Measurements from ENCODE around the gene CCNA2. TPM values are rescaled to one million over a fixed set of nuclear protein-coding genes. Genes with fewer than 3 reads are reported as not detected.

CCNA2 gene
- total RNA-seq, 2 experiments from 2014 or later = 91.2 to 92.3 TPM

DNA sequence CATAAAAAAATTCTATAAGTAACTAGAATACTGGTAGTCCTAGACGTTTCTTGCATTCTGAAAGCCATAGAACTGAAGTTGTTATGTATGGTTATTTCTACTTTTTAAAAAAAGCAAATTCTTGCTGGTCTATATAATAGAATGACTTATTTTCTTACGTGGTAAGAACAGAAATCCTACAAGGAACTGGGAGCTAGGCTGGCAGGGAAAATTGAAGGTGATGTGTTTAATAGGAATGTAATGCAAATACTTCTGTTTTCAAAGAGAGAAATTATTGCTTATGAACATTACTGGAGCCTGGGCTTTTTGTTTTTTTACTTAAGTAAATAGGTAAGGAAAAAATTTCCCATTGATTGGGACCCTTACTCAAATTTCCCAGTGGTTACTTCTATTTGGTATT, 8.9 kb downstream of the CCNA2 start:
- CTCF ChIA-PET = no interaction called here
- POLR2A ChIA-PET = no interaction called here

DNA sequence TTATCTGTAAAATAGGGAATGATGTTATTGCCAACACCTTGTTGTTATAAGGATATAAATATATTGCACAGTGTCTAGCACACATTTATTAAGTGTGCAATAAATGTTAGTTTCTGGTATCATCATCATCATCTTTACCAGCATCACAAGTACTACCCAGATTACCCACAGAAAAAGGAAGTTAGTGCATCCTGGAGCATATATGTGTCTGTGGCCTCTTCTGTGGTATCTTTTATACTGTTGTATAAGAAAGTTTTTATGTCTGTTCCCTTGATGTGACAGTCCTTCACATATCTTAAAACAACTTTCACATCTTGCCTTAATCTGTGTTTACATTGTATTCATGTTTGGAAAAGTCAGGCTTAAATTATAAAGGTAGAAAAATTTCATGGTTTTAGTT, 12.6 kb downstream of the CCNA2 start:
- POLR2A ChIA-PET = no interaction called here
- CTCF ChIA-PET = no interaction called here

DNA sequence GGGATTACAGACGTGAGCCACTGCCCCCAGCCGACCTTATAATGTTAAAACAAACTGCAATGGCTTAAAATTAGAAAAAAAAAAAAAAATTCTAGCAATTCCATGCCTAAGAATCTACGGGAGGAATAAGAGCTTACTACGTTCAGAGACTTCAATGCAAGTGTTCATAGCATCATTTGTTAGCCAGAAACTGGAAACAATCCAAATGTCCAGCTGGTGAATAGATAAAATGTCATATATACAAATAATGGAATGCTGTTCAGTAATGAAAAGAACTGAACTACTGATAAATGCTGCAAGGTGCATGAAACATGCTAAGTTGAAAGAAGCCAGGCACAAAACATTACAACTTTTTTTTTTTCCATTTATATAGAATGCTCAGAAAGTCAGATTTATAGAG, 17.3 kb downstream of the CCNA2 start:
- POLR2A ChIA-PET = no interaction called here
- CTCF ChIA-PET = no interaction called here

DNA sequence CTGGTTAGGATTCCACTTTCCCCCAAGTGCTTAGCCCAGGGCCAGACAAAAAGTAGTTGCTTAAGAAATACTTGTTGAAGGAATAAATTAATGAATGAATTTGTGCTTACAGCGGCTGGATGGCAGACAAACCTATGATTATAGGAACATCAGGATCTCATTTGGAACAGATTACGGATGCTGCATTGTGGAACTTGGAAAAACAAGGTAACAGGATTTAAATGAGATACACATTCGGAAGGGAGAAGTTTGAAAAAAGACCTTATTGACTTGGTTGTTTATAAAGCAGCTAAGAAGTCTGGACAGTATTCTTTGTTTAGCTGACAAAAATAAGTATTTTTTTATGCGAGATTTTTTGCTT, 22.0 kb downstream of the CCNA2 start:
- POLR2A ChIA-PET = interaction anchor here (0.5 to 0.6 kb wide), 3 partner anchors 68 to 318 kb away, joined by 3 to 4 read pairs (median 3); partner anchors contain the start of gene ANXA5

DNA sequence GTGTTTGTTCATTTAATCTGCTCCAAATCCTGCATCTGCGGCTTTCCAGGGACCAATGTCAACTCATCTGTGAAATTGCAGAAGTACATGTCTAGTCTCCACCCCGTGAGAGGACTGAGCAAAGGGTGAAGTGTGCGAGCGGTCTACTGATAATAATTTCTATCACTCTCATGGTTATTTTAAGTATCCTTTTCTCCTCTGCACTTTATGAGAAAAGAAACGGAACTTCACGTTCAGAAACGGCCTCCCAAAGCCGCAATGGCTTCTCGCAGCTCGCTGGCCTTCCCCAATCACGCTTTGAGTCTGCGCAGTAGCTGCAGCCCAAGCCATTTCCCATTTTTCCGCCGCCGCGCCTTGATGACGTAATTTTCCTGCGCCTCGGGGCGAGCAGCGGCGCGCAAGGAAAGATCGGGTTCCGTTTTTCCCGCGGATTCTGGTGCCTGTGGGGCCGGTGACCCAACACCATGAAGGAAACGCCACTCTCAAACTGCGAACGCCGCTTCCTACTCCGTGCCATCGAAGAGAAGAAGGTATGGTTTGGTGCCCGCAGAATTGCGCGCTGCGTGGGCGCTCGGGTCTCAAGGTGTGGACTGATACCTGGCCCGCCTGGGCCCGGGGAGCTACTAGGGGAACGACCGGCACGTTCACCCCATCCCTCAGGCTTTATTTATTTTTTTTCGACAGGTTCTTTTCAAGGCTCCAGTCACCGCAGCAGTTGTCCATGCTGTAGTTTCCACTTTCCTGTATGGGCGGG, 22.5 kb downstream of the CCNA2 start, which contains the start of gene EXOSC9:
TSS of gene EXOSC9 (plus strand) at position 363 of the 754 bp plus-strand sequence. CDS start at position 465, 102 bp downstream.
- POLR2A ChIA-PET = interaction anchor here (0.5 to 0.9 kb wide), 5 partner anchors 21 to 954 kb away, joined by 3 to 4 read pairs (median 3); partner anchors contain the start of gene ANXA5
- CTCF ChIA-PET = interaction anchor here (1.0 to 1.1 kb wide), 2 partner anchors 23 to 104 kb away, joined by 3 to 4 read pairs; partner anchors contain the start of genes ANXA5 and CCNA2

More for the DNA sequence above, 22.0 kb downstream of the CCNA2 start:
- CTCF ChIA-PET = interaction anchor here (1.0 to 1.1 kb wide), 2 partner anchors 22 to 105 kb away, joined by 3 to 4 read pairs; partner anchors contain the start of genes ANXA5 and CCNA2

DNA sequence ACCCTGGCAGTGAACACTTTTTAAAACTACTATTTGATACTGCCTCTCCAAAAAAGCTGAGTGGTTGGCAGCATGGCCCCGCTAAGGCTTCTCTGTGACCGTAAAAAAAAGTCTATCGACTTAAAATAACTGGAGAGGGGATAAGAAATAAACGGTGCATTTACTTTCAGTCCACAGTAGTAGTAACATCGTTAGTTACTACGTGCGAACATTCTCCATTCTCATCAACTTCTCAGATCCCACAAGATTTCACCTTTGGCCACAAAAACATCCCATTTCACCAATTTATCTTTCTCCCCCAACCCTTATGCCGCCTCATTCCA, 23.1 kb downstream of the CCNA2 start:
- ChIA-PET POLR2A (interaction anchor here (0.6 to 0.9 kb wide), 2 partner anchors 22 to 953 kb away, joined by 3 read pairs; no protein-coding TSS in a partner anchor), CTCF (interaction anchor here (1.1 kb wide), 1 partner anchor 104 kb away, joined by 4 read pairs; the partner anchor contains the start of gene ANXA5)

DNA sequence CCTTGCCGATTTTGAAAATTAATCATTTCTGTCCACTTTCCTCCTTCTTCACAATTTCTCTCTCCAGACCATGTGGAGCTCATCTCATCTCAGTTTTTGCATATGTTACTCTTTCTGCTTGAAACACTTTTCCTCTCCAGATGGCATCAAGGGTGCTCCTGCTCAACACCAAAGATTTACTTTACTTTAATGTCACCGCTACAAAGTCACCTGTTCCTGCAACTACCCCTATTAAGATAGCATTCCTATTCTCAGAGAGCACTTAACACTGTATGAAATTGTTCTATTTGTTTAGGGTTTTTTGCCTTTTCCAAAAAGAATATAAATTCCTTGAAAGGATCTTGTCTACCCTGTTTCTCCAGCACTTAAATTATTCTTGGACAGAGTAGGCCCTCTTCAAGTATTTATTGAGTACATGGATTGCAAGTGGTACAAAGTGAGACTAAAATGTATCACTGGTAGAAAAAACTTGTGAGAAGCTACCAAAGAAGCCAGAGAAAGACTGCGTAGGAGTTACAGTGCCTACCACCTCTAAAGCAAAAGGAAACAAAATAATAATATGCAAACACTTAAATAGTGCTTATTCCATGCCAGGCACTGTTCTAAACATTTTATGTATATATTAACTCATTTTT, 23.7 kb downstream of the CCNA2 start:
- CTCF ChIA-PET = interaction anchor here (1.1 kb wide), 1 partner anchor 33 kb away, joined by 3 read pairs; no protein-coding TSS in a partner anchor

DNA sequence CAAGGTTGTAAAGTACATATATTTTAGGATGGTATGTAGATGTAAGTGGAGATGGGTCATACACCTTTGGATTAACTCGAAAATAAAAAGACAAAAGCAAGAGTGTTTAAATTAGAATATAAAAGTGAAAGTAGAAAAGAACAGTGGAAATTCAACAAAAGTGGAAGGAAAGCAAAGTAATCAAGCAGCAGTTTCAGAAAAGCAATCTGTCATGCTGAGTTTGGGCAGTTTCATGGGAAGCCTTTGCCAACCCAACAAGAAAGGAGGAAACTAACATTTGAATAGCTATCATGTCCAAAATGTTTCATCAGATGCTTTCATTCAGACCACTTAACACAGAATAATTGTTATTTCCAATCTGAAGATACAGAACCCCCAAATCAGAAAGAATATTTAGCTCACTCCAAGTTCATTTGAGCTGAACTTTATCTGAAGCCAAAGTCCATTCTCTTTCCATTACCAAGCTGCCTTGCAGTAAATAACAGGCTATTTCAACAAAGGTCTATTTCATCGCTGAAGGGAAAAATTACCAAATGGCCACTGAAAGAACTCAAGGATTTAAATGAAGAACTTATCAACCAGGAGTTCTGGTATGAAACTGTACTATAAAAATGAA, 24.4 kb downstream of the CCNA2 start:
- POLR2A ChIA-PET = no interaction called here
- CTCF ChIA-PET = interaction anchor here (1.1 kb wide), 1 partner anchor 33 kb away, joined by 3 read pairs; no protein-coding TSS in a partner anchor

More for the DNA sequence above, 23.7 kb downstream of the CCNA2 start:
- POLR2A ChIA-PET = interaction anchor here (0.9 kb wide), 1 partner anchor 23 kb away, joined by 3 read pairs; no protein-coding TSS in a partner anchor

DNA sequence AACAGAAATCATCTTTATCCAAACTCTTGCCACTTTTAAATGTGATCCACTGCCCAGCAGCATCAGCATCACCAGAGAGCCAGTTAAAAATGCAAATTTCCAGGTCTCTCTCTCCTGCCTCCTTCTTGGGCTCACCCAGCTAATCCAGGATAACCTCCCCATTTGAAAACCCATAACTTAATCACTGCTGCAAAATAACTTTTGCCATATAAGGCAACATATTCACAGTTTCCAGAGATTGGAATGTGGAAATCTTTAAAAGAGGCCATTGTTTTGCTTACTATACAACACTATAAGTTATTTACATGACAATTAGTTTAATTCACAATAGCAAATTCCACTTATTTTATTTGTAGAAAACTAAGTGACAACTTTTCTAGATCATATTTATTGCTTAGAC, 27.4 kb downstream of the CCNA2 start:
- ChIA-PET POLR2A (interaction anchor here (0.7 kb wide), 1 partner anchor 64 kb away, joined by 4 read pairs; no protein-coding TSS in a partner anchor), CTCF (no interaction called here)

DNA sequence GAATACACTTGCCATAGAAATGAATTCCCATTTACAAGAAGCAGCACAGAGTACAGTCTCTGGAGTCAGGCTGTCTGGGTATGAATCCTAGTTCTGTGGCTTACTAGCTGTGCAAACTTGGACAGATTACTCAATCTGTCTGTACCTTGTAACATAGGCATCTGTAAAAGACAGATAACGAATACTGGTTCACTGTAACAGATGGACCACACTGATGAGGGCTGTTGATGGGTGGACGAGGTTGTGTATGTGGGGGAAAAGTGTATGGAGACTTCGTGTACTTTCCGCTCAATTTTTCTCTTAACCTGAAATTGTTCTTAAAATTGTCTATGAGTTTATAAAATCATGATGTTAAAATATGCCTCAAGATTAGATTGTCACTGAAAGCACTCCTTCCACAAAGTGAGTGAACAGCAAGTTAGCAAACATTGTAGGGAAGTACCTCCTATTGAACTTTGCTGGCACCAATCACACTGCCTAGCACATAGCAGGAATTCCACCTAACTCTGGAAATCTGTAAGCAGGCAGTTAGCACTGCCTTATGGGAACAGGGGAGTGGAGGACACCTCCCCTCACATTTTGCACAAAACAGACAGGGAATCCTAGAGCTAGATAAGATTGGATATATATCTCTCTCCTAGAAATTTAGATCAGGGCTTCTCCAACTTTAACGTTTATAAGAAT, 29.0 kb downstream of the CCNA2 start:
- ChIA-PET CTCF (no interaction called here), POLR2A (interaction anchor here (1.0 kb wide), 1 partner anchor 18 kb away, joined by 3 read pairs; no protein-coding TSS in a partner anchor)

DNA sequence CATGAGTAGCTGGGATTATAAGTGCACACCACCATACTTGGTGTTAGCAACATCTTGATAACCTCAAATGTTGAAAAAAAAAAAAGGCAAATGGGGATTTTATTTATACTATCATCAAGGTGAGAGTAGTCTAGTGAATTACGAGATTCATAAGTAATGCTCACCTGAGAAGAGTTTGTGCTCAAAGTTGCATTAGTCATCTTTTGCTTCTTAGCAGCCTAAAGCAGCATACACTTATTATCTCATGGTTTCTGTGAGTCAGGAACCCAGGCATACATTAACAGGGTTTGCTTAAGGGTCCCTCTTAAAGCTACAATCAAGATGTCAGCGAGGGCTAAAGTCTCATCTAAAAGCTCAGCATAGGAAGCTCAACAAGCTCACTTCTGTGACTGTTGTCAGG, 30.7 kb downstream of the CCNA2 start:
- ChIA-PET CTCF (no interaction called here), POLR2A (no interaction called here)

DNA sequence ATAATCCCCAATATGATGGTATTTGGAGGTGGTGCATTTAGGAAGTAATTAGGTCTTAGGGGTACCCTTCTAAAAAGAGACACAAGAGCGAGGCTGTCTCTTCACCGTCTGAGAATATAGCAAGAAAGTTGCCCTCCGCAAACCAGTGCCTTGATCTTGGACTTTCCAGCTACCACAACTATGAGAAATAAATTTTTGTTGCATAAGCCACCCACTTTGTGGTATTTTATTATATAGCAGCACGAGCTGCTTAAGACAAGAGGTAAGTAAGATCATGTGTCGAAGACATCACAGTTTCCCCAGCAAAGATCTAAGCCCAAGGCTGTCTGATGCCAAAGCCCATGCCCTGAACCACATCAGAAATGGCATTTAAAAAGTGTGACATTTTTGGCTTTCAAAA, 32.2 kb downstream of the CCNA2 start:
- ChIA-PET CTCF (no interaction called here), POLR2A (no interaction called here)

DNA sequence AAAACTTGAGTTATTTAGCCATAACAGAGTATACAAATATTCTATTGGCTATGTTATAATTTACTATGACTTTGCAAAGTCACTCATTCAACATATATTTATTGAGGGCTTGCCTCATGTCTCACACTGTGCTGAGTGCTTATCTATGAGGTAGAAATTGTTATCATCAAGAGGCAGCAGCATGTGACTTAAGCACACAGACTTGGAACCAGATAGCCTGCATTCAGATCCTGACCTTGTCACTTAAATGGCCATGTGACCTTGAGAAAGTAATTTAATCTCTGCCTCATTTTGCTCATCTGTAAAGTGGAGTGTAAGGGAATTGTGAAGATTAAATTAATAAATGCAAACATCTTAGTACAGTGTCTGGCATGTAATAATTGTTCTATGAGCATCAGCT, 32.7 kb downstream of the CCNA2 start:
- POLR2A ChIA-PET = no interaction called here
- CTCF ChIA-PET = no interaction called here

DNA sequence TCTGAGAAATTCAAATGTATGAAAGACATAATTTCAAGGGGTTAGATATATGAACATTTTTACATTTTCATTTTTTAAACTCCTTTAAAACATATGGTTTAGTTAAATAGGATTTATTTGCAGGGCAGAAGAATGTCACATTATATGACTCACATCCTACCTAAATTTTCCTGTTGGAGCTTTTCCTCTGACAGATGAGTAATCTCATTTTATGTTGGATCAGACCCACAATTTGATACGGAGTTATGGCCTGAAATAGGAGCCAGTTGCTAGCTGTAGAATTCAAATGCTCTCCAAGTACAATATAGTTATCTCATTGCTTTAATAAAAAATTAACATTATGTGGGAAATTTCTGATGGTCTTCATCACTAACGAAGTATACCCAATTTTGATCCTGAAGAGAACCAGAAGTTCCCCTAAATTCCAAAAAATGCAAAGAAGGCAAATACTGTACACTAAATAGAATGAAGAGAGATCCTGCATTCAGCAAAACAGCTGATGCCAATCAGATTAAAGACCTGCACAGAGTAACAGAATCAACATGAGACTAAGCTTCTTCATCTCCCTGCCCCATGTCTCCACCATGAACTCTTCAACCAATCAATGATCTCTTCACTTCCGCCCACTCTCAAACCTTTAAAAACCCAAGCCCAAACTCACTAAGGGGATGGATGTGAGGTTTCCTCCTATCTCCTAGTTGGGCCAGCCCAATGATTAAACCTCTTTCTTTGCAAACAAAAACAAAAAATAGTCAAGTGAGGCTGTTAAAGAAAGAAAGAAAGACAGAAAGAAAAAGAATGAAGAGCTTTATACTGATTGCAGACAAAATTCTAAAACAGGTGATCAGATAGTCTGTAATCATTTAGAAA, 33.5 kb downstream of the CCNA2 start:
- ChIA-PET CTCF (no interaction called here), POLR2A (no interaction called here)

DNA sequence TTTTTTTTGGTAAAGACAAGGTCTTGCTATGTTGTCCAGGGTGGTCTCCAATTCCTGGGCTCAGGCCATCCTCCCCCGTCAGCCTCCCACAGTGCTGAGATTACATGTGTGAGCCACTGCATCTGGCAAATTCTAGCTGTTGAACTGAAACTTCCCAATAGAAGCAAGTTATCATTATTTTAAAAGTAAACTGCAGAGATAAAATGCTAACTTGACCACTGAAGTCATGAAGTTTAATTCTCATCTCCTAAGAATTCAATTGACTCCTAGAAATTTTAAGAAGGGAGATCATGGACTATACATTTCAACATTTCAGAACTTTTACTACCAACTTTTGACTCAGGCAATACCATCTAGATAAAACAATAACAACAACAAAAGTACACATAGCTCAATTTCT, 34.2 kb downstream of the CCNA2 start:
- POLR2A ChIA-PET = no interaction called here
- CTCF ChIA-PET = no interaction called here

DNA sequence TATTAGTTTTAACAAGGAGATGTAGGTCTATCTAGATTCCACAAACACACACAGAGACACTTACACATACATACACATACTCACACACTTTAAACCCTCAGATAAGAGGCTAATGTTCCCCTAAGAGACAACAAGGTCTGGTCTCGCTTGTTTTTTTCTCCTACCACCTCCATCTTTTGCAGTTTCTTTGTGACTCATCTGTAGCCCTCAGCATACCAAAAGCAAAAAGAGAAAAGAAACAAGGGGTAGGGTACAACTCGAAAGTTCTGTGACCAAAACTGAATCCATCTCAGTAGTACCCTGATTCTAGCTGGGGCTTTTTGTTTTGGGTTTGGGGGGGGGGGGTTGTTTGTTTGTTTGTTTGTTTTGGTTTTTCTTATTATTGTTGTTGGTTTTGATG, 34.8 kb downstream of the CCNA2 start:
- POLR2A ChIA-PET = no interaction called here
- CTCF ChIA-PET = no interaction called here

DNA sequence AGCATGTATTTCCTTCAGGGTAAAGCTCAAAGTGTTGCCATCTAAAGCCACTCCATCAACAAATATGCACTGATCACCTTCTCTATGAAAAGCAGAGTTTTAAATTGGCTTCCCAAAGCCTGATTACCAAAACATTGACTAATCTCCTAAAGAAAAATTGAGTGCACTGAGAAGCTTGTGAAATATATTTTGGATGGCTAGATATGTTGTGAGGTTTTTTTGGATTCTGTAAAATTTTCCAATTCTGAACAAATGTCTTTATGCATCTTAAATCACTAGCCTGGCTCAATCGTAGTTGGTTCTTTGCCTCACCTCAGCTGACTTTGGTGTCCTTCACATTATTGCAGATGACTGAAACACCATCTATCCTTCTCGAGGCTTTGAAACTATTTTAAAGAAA, 37.5 kb downstream of the CCNA2 start:
- ChIA-PET CTCF (interaction anchor here (0.6 kb wide), 1 partner anchor 66 kb away, joined by 3 read pairs; no protein-coding TSS in a partner anchor), POLR2A (no interaction called here)

DNA sequence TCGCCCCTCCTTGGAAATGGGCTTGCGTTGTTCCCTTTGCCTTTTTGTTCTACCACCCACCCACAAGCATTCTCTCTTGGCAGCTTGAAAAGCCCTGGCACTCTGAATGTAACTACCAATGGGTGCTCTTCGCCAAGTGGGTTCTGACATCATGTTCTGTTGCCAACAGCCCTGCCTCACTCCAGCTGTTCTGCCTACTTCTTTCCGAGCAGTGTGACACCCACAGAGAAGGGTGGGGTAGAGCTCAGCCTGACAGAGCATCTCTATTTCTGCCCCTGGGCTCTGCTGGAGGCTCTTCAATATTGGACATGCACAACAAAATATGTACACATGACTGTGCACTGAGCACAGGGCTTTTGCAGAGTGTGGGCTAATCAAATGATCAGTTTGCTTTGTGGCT, 38.2 kb downstream of the CCNA2 start:
- CTCF ChIA-PET = no interaction called here
- POLR2A ChIA-PET = interaction anchor here (0.5 kb wide), 1 partner anchor 21 kb away, joined by 3 read pairs; the partner anchor contains the start of gene SMIM43

DNA sequence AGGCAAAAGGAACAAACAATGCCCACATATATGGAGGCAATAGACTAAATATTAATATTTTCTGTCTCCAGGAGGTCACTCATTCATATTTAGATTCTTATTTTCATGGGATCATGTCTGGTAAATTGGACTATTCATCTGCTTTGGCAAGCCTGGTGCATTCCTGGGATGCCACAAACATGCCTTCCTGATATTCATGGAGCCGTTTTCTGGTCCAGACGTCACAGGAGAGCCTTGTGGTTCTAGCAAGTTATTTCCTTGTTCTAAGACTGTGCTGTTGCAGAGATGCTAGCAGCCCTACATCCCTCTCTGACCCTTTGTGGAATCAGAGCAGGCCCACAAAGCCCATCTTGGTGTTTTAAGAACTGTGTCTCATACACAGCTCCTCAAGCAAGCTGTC, 38.7 kb downstream of the CCNA2 start:
- ChIA-PET POLR2A (no interaction called here), CTCF (no interaction called here)

Measured in activated CD8-positive, alpha-beta memory T cell treated with anti-CD3 and anti-CD28 coated beads for 36 hours (primary cell).